ENCODE results near the gene NFIC.
A peak's percentile ranks its signal among the peaks of the same experiment; 100 is the strongest.

Gene NFIC

GRCh38 chr19:3497757-3498520 is 131.6 kb downstream of the NFIC start:
- no peak for TF ChIP-seq EP300 (IDR thresholded peaks at IDR 0.05; ENCODE audit: borderline replicate concordance)
- no peak for TF ChIP-seq CREB1 (IDR thresholded peaks at IDR 0.05; ENCODE audit: low read depth)
- TF ChIP-seq NFIC (IDR thresholded peaks at IDR 0.05), result no peak
- no peak for TF ChIP-seq FOXM1 (IDR thresholded peaks at IDR 0.05; ENCODE audit: borderline replicate concordance, low read depth)
- no peak for TF ChIP-seq USF1 (IDR thresholded peaks at IDR 0.05)
- no peak for TF ChIP-seq REST (IDR thresholded peaks at IDR 0.05; ENCODE audit: low read depth)
- TF ChIP-seq MAX (IDR thresholded peaks at IDR 0.05), result no peak
- TF ChIP-seq TEAD4 (IDR thresholded peaks at IDR 0.05), result no peak
- no peak for TF ChIP-seq YY1 (IDR thresholded peaks at IDR 0.05; ENCODE audit: low read depth)
- no peak for TF ChIP-seq TCF12 (IDR thresholded peaks at IDR 0.05; ENCODE audit: low read depth)
- no peak for TF ChIP-seq CEBPB (IDR thresholded peaks at IDR 0.05)
- no peak for TF ChIP-seq TAF1 (IDR thresholded peaks at IDR 0.05; ENCODE audit: low read depth)
- TF ChIP-seq ZBTB7A (IDR thresholded peaks at IDR 0.05; ENCODE audit: low read depth), result no peak

GRCh38 chr19:3499738-3500428 is 133.5 kb downstream of the NFIC start:
- no peak for TF ChIP-seq YY1 (IDR thresholded peaks at IDR 0.05; ENCODE audit: low read depth)

- TF ChIP-seq USF1 (IDR thresholded peaks at IDR 0.05) (peak; percentile 100), EGR1 (IDR thresholded peaks at IDR 0.05) (peak; percentile 40; the same call in 1 of the 2 replicates), YY1 (IDR thresholded peaks at IDR 0.05; ENCODE audit: low read depth) (peak; percentile 99), MAX (IDR thresholded peaks at IDR 0.05) (peak; percentile 96), TCF12 (IDR thresholded peaks at IDR 0.05; ENCODE audit: low read depth) (peak; percentile 61; the same call in 1 of the 2 replicates), CEBPB (IDR thresholded peaks at IDR 0.05) (no peak), FOXM1 (IDR thresholded peaks at IDR 0.05; ENCODE audit: borderline replicate concordance, low read depth) (0 out of 2 replicates have a peak, but pooled peaks have one; percentile 33), EP300 (IDR thresholded peaks at IDR 0.05; ENCODE audit: borderline replicate concordance) (peak; percentile 82), ZBTB7A (IDR thresholded peaks at IDR 0.05; ENCODE audit: low read depth) (no peak), NFIC (IDR thresholded peaks at IDR 0.05) (peak; percentile 33; the same call in 1 of the 2 replicates), TAF1 (IDR thresholded peaks at IDR 0.05; ENCODE audit: low read depth) (peak; percentile 100), REST (IDR thresholded peaks at IDR 0.05; ENCODE audit: low read depth) (0 out of 2 replicates have a peak, but pooled peaks have one; percentile 23), TEAD4 (IDR thresholded peaks at IDR 0.05) (no peak), RAD21 (IDR thresholded peaks at IDR 0.05; ENCODE audit: low read depth) (no peak), CREB1 (IDR thresholded peaks at IDR 0.05; ENCODE audit: low read depth) (no peak)
Measured at GRCh38 chr19:3500429-3501101, 134.2 kb downstream of the NFIC start, which contains the start of gene DOHH. Gene DOHH, minus strand, starts transcription at chr19:3500674. Its CDS starts 3,860 bp downstream, at chr19:3496814.

GRCh38 chr19:3501780-3502179 is 135.4 kb downstream of the NFIC start:
- no peak for TF ChIP-seq TAF1 (IDR thresholded peaks at IDR 0.05; ENCODE audit: low read depth)
- no peak for TF ChIP-seq YY1 (IDR thresholded peaks at IDR 0.05; ENCODE audit: low read depth)
- TF ChIP-seq EP300 (IDR thresholded peaks at IDR 0.05; ENCODE audit: borderline replicate concordance), result no peak
- TF ChIP-seq RAD21 (IDR thresholded peaks at IDR 0.05; ENCODE audit: low read depth), result no peak
- TF ChIP-seq TCF12 (IDR thresholded peaks at IDR 0.05; ENCODE audit: low read depth), result no peak
- TF ChIP-seq NFIC (IDR thresholded peaks at IDR 0.05), result no peak
- no peak for TF ChIP-seq MAX (IDR thresholded peaks at IDR 0.05)
- no peak for TF ChIP-seq CREB1 (IDR thresholded peaks at IDR 0.05; ENCODE audit: low read depth)
- no peak for TF ChIP-seq ZBTB7A (IDR thresholded peaks at IDR 0.05; ENCODE audit: low read depth)
- no peak for TF ChIP-seq CEBPB (IDR thresholded peaks at IDR 0.05)

Measured in Ishikawa (cell line).